ENCODE data around the gene NPSR1. TPM values are rescaled to one million over a fixed set of nuclear protein-coding genes. Genes with fewer than 3 reads are reported as not detected.

Gene NPSR1
- polyA plus RNA-seq, 4 donors, result not detected

DNA sequence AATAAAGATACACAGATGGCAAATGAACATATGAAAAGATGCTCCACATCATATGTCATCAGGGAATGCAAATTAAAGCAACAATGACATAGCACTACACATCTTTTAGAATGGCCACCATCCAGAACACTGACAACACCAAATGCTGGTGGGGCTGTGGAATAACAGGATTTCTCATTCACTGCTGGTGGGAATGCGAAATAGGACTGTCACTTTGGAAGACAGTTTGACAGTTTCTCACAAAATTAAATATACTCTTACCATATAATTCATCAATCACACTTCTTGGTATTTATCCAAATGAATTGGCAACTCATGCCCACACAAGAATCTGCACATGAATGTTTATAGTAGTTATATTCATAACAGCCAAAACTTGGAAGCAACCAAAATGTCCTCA, 68.2 kb downstream of the NPSR1 start:
- no peak for DNase-seq
- Histone ChIP-seq H3K27ac (ENCODE audit: low read depth in 1 of 3, low read length in 2 of 3) (no peak overlapping the region), H3K27me3 (ENCODE audit: control insufficient read depth in 3 of 3, insufficient read depth in 3 of 3, low read length in 3 of 3) (no peaks in the 10 kb centered on the region), H3K36me3 (ENCODE audit: control insufficient read depth in 3 of 3, insufficient read depth in 2 of 3, low read depth in 1 of 3, low read length in 3 of 3) (no peaks in the 10 kb centered on the region), H3K9me3 (ENCODE audit: control insufficient read depth in 2 of 2, insufficient read depth in 1 of 2, low read depth in 1 of 2, low read length in 1 of 2) (no peaks in the 10 kb centered on the region), H3K4me3 (ENCODE audit: low read depth in 1 of 3, low read length in 3 of 3) (no peak overlapping the region), H3K4me1 (ENCODE audit: control insufficient read depth in 3 of 3, insufficient read depth in 2 of 3, low read depth in 1 of 3, low read length in 2 of 3) (no peaks in the 10 kb centered on the region)
- WGBS, 3 donors, result 85 to 91% (median 86%) methylated on average over 1 of the region's 1 CpG
- no peak for FAIRE-seq

DNA sequence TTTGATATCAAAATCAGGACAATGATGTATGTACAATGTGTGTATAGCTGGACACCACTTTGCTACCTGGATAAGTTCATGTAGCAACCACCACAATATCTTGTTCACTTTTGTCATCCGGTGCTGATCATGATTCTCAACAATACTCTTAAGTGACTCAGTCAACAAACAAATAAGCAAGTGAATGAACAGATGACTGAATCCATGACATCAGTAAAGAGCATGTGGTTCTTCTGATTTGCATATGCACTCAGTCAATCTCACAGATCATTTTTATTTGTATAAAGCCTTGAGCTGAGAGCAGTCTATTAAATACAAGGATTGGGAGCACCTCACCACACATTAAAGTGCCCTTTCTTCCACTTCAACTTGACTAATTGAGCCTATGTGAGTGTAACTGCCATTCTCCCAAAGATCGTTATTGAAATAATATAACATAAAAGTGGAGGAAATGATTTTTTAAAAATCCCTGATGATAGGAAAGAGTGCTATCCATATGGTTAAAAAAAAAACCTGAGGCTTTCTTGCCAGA, 69.5 kb downstream of the NPSR1 start:
- DNase-seq (no peak), FAIRE-seq (no peak)
- Histone ChIP-seq H3K4me1 (ENCODE audit: control insufficient read depth in 3 of 3, insufficient read depth in 2 of 3, low read depth in 1 of 3, low read length in 2 of 3) (no peaks in the 10 kb centered on the region), H3K9me3 (ENCODE audit: control insufficient read depth in 2 of 2, insufficient read depth in 1 of 2, low read depth in 1 of 2, low read length in 1 of 2) (no peaks in the 10 kb centered on the region), H3K27ac (ENCODE audit: low read depth in 1 of 3, low read length in 2 of 3) (no peak overlapping the region), H3K4me3 (ENCODE audit: low read depth in 1 of 3, low read length in 3 of 3) (no peak overlapping the region), H3K36me3 (ENCODE audit: control insufficient read depth in 3 of 3, insufficient read depth in 2 of 3, low read depth in 1 of 3, low read length in 3 of 3) (no peaks in the 10 kb centered on the region), H3K27me3 (ENCODE audit: control insufficient read depth in 3 of 3, insufficient read depth in 3 of 3, low read length in 3 of 3) (no peaks in the 10 kb centered on the region)
- 75 to 91% (median 83%) methylated on average over 2 of the region's 2 CpGs for WGBS, 3 donors

DNA sequence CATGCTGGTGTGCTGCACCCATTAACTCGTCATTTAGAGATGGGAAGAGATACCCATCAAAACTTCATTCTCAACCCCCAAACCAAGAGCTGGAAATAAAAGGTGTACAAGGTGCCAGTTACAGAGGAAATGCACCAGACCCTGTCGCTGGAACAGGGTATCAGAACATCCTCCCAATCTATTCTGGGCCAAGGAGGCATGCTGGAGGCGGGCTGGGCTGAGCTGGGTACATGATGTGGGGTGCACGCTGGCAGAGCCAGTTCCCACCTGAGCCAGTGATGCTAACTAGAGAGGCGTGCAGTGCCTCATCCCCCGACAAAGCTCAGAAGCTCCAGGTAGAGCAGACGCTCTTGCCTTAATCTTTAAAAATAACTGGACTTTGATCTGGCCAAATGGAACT, 70.1 kb downstream of the NPSR1 start:
- WGBS, 3 donors, result 55 to 74% (median 61%) methylated on average over 7 of the region's 7 CpGs
- H3K27ac ChIP-seq (ENCODE audit: low read depth in 1 of 3, low read length in 2 of 3), result no peak overlapping the region
- H3K4me1 ChIP-seq (ENCODE audit: control insufficient read depth in 3 of 3, insufficient read depth in 2 of 3, low read depth in 1 of 3, low read length in 2 of 3), result no peaks in the 10 kb centered on the region
- no peak for DNase-seq
- H3K27me3 ChIP-seq (ENCODE audit: control insufficient read depth in 3 of 3, insufficient read depth in 3 of 3, low read length in 3 of 3), result no peaks in the 10 kb centered on the region
- H3K36me3 ChIP-seq (ENCODE audit: control insufficient read depth in 3 of 3, insufficient read depth in 2 of 3, low read depth in 1 of 3, low read length in 3 of 3), result no peaks in the 10 kb centered on the region
- FAIRE-seq, result no peak
- H3K4me3 ChIP-seq (ENCODE audit: low read depth in 1 of 3, low read length in 3 of 3), result no peak overlapping the region
- no peaks in the 10 kb centered on the region for H3K9me3 ChIP-seq (ENCODE audit: control insufficient read depth in 2 of 2, insufficient read depth in 1 of 2, low read depth in 1 of 2, low read length in 1 of 2)

DNA sequence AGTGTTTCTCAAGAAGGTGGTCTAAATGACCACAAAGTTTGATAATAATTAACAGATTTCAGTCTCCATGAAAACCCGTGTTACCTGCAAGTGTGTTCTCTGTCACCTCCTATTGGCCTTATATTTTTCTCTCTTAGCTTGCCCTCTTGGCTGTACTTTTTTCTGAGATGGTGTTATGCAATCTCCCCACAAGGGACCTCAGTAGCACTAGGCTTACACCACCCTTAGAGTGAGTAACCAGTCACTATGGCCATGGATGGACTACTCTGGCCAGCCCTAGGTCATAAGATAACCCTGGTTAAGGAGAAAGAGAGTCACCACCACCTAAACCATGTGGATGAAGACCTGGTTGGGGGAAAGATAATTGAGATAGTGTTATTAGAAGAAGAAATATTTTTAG, 76.8 kb downstream of the NPSR1 start:
- FAIRE-seq (no peak), DNase-seq (no peak)
- no peaks in the 10 kb centered on the region for H3K4me1 ChIP-seq (ENCODE audit: control insufficient read depth in 3 of 3, insufficient read depth in 2 of 3, low read depth in 1 of 3, low read length in 2 of 3)
- no peak overlapping the region for H3K4me3 ChIP-seq (ENCODE audit: low read depth in 1 of 3, low read length in 3 of 3)
- 76 to 95% (median 84%) methylated on average over 1 of the region's 1 CpG for WGBS, 3 donors
- no peak overlapping the region for H3K27ac ChIP-seq (ENCODE audit: low read depth in 1 of 3, low read length in 2 of 3)
- H3K36me3 ChIP-seq (ENCODE audit: control insufficient read depth in 3 of 3, insufficient read depth in 2 of 3, low read depth in 1 of 3, low read length in 3 of 3), result no peaks in the 10 kb centered on the region
- no peaks in the 10 kb centered on the region for H3K27me3 ChIP-seq (ENCODE audit: control insufficient read depth in 3 of 3, insufficient read depth in 3 of 3, low read length in 3 of 3)
- H3K9me3 ChIP-seq (ENCODE audit: control insufficient read depth in 2 of 2, insufficient read depth in 1 of 2, low read depth in 1 of 2, low read length in 1 of 2), result no peaks in the 10 kb centered on the region

DNA sequence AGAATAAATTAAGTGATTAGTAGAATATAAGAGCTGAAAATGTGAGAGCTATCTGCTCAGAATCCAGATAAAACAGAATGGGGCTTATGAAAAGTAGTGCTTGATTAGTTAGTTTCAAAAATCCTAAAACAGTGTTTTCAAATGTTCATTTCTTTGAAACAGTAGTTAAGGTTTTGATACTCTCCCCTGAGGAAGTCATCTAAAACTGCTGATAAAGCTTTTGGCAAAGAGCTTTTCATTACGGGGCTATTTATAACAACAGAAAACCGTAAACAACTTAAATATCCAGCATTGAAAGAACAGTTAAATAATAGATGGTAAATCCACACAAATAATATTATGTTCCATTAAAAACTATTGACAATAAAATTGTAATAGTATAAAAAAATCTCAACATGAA, 77.5 kb downstream of the NPSR1 start:
- H3K4me1 ChIP-seq (ENCODE audit: control insufficient read depth in 3 of 3, insufficient read depth in 2 of 3, low read depth in 1 of 3, low read length in 2 of 3), result no peaks in the 10 kb centered on the region
- WGBS, 3 donors, result 43 to 60% (median 53%) methylated on average over 2 of the region's 2 CpGs
- H3K4me3 ChIP-seq (ENCODE audit: low read depth in 1 of 3, low read length in 3 of 3), result no peak overlapping the region
- DNase-seq, result no peak
- H3K9me3 ChIP-seq (ENCODE audit: control insufficient read depth in 2 of 2, insufficient read depth in 1 of 2, low read depth in 1 of 2, low read length in 1 of 2), result no peaks in the 10 kb centered on the region
- no peak for FAIRE-seq
- H3K36me3 ChIP-seq (ENCODE audit: control insufficient read depth in 3 of 3, insufficient read depth in 2 of 3, low read depth in 1 of 3, low read length in 3 of 3), result no peaks in the 10 kb centered on the region
- H3K27ac ChIP-seq (ENCODE audit: low read depth in 1 of 3, low read length in 2 of 3), result no peak overlapping the region
- no peaks in the 10 kb centered on the region for H3K27me3 ChIP-seq (ENCODE audit: control insufficient read depth in 3 of 3, insufficient read depth in 3 of 3, low read length in 3 of 3)

DNA sequence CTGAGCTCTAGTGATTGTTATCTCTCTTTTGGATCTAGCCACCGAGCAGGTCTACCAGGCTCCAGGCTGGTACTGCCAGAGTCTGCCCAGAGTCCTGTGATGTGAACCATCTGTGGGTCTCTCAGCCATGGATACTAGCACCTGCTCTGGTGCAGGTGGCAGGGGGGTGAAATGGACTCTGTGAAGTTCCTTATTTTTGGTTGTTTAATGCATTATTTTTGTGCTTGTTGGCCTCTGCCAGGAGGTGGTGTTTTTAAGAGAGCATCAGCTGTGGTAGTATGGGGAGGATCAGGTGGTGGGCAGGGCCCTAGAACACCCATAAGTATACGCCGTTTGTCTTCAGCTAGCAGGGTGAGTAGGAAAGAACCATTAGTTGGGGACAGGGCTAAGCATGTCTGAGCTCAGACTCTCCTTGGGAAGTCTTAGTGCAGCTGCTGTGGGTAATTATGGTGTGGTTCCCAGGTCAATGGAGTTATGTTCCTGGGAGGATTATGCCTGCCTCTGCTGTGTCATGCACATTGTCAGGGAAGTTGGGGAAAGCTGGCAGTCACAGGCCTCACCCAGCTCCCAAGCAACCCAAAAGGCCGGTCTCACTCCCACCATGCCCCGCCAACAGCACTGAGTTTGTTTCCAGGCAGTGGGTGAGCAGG, 81.8 kb downstream of the NPSR1 start:
- Histone ChIP-seq H3K36me3 (ENCODE audit: control insufficient read depth in 3 of 3, insufficient read depth in 2 of 3, low read depth in 1 of 3, low read length in 3 of 3) (no peaks in the 10 kb centered on the region), H3K4me1 (ENCODE audit: control insufficient read depth in 3 of 3, insufficient read depth in 2 of 3, low read depth in 1 of 3, low read length in 2 of 3) (no peaks in the 10 kb centered on the region), H3K9me3 (ENCODE audit: control insufficient read depth in 2 of 2, insufficient read depth in 1 of 2, low read depth in 1 of 2, low read length in 1 of 2) (peaks cover 0 to 3% of the 10 kb centered on the region in 2 donors), H3K27me3 (ENCODE audit: control insufficient read depth in 3 of 3, insufficient read depth in 3 of 3, low read length in 3 of 3) (no peaks in the 10 kb centered on the region), H3K27ac (ENCODE audit: low read depth in 1 of 3, low read length in 2 of 3) (no peak overlapping the region), H3K4me3 (ENCODE audit: low read depth in 1 of 3, low read length in 3 of 3) (no peak overlapping the region)
- no peak for FAIRE-seq
- 75 to 82% (median 79%) methylated on average over 5 of the region's 5 CpGs for whole genome bisulfite sequencing, 3 donors
- DNase-seq, result no peak

DNA sequence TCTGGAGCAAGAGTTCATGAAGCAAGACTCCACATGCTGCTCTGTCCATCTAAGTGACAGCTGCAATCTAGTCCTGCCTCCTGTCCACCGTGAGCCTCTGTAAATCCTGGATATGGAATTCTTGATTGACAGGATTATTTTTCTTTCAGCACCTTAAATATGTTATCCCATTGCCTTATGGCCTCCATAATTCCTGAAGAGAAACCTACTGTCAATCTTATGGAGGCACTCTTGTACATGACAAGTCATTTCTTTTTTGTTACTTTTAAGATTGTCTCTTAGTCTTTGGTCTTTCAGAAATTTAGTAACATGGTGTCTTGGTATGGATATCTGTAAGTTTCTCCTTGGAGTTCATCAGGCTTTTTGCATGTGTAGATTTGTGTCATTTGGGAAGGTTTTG, 82.8 kb downstream of the NPSR1 start:
- no peak overlapping the region for H3K27ac ChIP-seq (ENCODE audit: low read depth in 1 of 3, low read length in 2 of 3)
- DNase-seq, result no peak
- H3K27me3 ChIP-seq (ENCODE audit: control insufficient read depth in 3 of 3, insufficient read depth in 3 of 3, low read length in 3 of 3), result no peaks in the 10 kb centered on the region
- H3K4me1 ChIP-seq (ENCODE audit: control insufficient read depth in 3 of 3, insufficient read depth in 2 of 3, low read depth in 1 of 3, low read length in 2 of 3), result no peaks in the 10 kb centered on the region
- WGBS, 3 donors, result 66 to 78% (median 75%) methylated on average over 1 of the region's 1 CpG
- H3K9me3 ChIP-seq (ENCODE audit: control insufficient read depth in 2 of 2, insufficient read depth in 1 of 2, low read depth in 1 of 2, low read length in 1 of 2), result peaks cover 0 to 3% of the 10 kb centered on the region in 2 donors
- H3K36me3 ChIP-seq (ENCODE audit: control insufficient read depth in 3 of 3, insufficient read depth in 2 of 3, low read depth in 1 of 3, low read length in 3 of 3), result no peaks in the 10 kb centered on the region
- no peak for FAIRE-seq
- no peak overlapping the region for H3K4me3 ChIP-seq (ENCODE audit: low read depth in 1 of 3, low read length in 3 of 3)

DNA sequence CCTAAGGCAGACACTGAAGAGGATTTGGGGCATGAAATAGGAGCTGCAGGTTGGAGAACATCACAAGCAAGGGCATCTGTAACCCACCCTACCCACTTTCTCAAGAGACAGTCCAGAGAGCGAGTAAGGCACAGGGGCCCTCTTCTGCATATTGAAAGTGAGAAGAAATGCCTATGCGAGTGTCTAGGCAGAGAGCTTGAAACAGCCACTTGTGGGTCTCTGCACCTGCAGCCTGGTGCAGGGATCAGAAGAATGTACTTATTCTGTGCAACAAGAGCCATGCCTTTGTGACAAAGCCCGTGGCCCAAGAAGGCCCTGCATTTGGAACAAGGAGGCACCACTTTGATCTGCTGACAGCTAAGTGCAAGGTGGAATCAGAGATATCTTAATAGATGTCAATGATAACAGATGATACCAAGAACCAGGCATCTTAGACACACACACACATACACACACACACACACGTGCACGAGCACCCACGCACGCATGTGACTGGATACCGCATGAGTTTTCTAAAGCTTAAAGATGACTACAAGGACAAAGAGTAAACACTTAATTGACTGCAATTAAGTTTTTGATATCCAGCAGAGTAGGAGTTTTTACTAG, 89.3 kb downstream of the NPSR1 start:
- Histone ChIP-seq H3K9me3 (ENCODE audit: control insufficient read depth in 2 of 2, insufficient read depth in 1 of 2, low read depth in 1 of 2, low read length in 1 of 2) (peaks cover 0 to 8% of the 10 kb centered on the region in 2 donors), H3K36me3 (ENCODE audit: control insufficient read depth in 3 of 3, insufficient read depth in 2 of 3, low read depth in 1 of 3, low read length in 3 of 3) (peaks cover 0 to 12% (median 0%) of the 10 kb centered on the region in 3 donors), H3K4me3 (ENCODE audit: low read depth in 1 of 3, low read length in 3 of 3) (no peak overlapping the region), H3K27me3 (ENCODE audit: control insufficient read depth in 3 of 3, insufficient read depth in 3 of 3, low read length in 3 of 3) (no peaks in the 10 kb centered on the region), H3K27ac (ENCODE audit: low read depth in 1 of 3, low read length in 2 of 3) (no peak overlapping the region), H3K4me1 (ENCODE audit: control insufficient read depth in 3 of 3, insufficient read depth in 2 of 3, low read depth in 1 of 3, low read length in 2 of 3) (peaks cover 0 to 36% (median 0%) of the 10 kb centered on the region in 3 donors)
- 39 to 75% (median 61%) methylated on average over 8 of the region's 8 CpGs for WGBS, 3 donors
- FAIRE-seq, result no peak
- no peak for DNase-seq

All from small intestine (tissue), 7 donors.